H1 (cell line): ENCODE measurements around the gene FUT2. TPM values are rescaled to one million over a fixed set of nuclear protein-coding genes. Genes with fewer than 3 reads are reported as not detected.

Experiments
- CTCF ChIA-PET: fragments of 300-600 bp; sonication (Branson Sonifier 250); formaldehyde crosslinking; loops from one replicate; lab custom pipeline; 2021; ENCODE audit not compliant: partially characterized antibody; lab: Charles Lee
- POLR2A ChIA-PET: fragments of 300-600 bp; sonication (Branson Sonifier 250); formaldehyde crosslinking; loops from one replicate; lab custom pipeline; 2021; ENCODE audit warnings: inconsistent platforms; ENCODE audit not compliant: partially characterized antibody; lab: Charles Lee
- DNase-seq, 2 experiments: peaks; one replicate each; pipeline versions ENCODE4 v3.0.0 to v3.0.0-alpha.2; 2010 to 2022; ENCODE audit warnings: low spot score in 2 of 2, low read depth in 1 of 2, mixed read lengths in 1 of 2
- FAIRE-seq: peaks from 2 replicates; lab custom pipeline; 2011; peaks lifted over from hg19 to GRCh38; lab: Jason Lieb, UNC
- H2AFZ ChIP-seq: 2 replicates; pipeline ENCODE4 v1.8.1; 2012; ENCODE audit warnings: low read length, inconsistent platforms
- H2AK5ac ChIP-seq: 2 replicates; pipeline ENCODE4 v1.6.1; 2013; ENCODE audit warnings: low read depth, low read length
- H2BK120ac ChIP-seq: replicated peaks from 2 replicates; pipeline ENCODE3; 2013; ENCODE audit warnings: low read depth, low read length, inconsistent platforms
- H2BK12ac ChIP-seq: 2 replicates; pipeline ENCODE4 v1.6.1; 2013; ENCODE audit warnings: low read depth, low read length
- H2BK15ac ChIP-seq: 2 replicates; pipeline ENCODE4 v1.6.1; 2013; ENCODE audit warnings: low read length
- H2BK20ac ChIP-seq: 2 replicates; pipeline ENCODE4 v1.6.1; 2013; ENCODE audit warnings: low read length
- H2BK5ac ChIP-seq: 2 replicates; pipeline ENCODE4 v1.6.1; 2013; ENCODE audit warnings: low read depth, low read length
- H3K14ac ChIP-seq: 2 replicates; pipeline ENCODE4 v1.6.1; 2013; ENCODE audit warnings: inconsistent platforms; ENCODE audit not compliant: insufficient read length
- H3K18ac ChIP-seq: 2 replicates; pipeline ENCODE4 v1.6.1; 2013; ENCODE audit warnings: low read length; ENCODE audit errors: extremely low read depth
- H3K23ac ChIP-seq: 2 replicates; pipeline ENCODE4 v1.6.1; 2013; ENCODE audit warnings: inconsistent platforms; ENCODE audit not compliant: insufficient read length
- H3K23me2 ChIP-seq: 2 replicates; pipeline ENCODE4 v1.6.1; 2013; ENCODE audit warnings: low read depth, low read length
- H3K27ac ChIP-seq: 2 replicates; pipeline ENCODE4 v1.6.1; 2011; ENCODE audit warnings: low read depth, low read length, inconsistent platforms
- H3K27me3 ChIP-seq, 4 experiments: replicated peaks in 1 of 4; 1 replicate in 1 of 4; 2 replicates in 3 of 4; pipeline versions ENCODE4 v1.6.1 to v1.8.1; 2011 to 2013; ENCODE audit warnings: low read length in 3 of 4, mild to moderate bottlenecking in 3 of 4, inconsistent platforms in 2 of 4, mixed read lengths in 2 of 4, moderate library complexity in 1 of 4; ENCODE audit not compliant: control insufficient read depth in 3 of 4, insufficient read depth in 3 of 4; ENCODE audit errors: extremely low read depth in 1 of 4
- H3K36me3 ChIP-seq, 4 experiments: 2 replicates each; pipeline versions ENCODE4 v1.6.1 to v1.8.1; 2011 to 2013; ENCODE audit warnings: mild to moderate bottlenecking in 4 of 4, low read length in 3 of 4, moderate library complexity in 2 of 4, control low read depth in 1 of 4, inconsistent platforms in 1 of 4; ENCODE audit not compliant: insufficient read depth in 4 of 4, control insufficient read depth in 2 of 4
- H3K4ac ChIP-seq: replicated peaks from 2 replicates; pipeline ENCODE3; 2013; ENCODE audit warnings: low read length, low read depth, mixed read lengths, inconsistent platforms; ENCODE audit not compliant: insufficient read length
- H3K4me1 ChIP-seq, 4 experiments: replicated peaks in 1 of 4; 1 replicate in 1 of 4; 2 replicates in 3 of 4; pipeline versions ENCODE4 v1.6.1 to v1.8.1; 2011 to 2013; ENCODE audit warnings: low read length in 3 of 4, inconsistent platforms in 2 of 4, mixed read lengths in 1 of 4; ENCODE audit not compliant: insufficient read depth in 4 of 4, control insufficient read depth in 3 of 4
- H3K4me2 ChIP-seq, 2 experiments: 2 replicates each; pipeline versions ENCODE4 v1.6.1 to v1.8.1; 2011 to 2013; ENCODE audit warnings: low read depth in 2 of 2, low read length in 2 of 2, control low read depth in 1 of 2, inconsistent platforms in 1 of 2, mild to moderate bottlenecking in 1 of 2; ENCODE audit not compliant: insufficient read depth in 1 of 2
- H3K4me3 ChIP-seq, 4 experiments: fragments of 200-600, 300-600 bp in 1 of 4; sonication (generic), shearing (Covaris generic), sonication (Bioruptor Twin) in 1 of 4; 2 replicates each; pipeline versions ENCODE4 v1.5.1 to v1.8.1; 2011 to 2016; ENCODE audit warnings: low read length in 4 of 4, low read depth in 3 of 4, control low read depth in 2 of 4, inconsistent platforms in 2 of 4, mild to moderate bottlenecking in 2 of 4, mixed read lengths in 1 of 4, moderate library complexity in 1 of 4; ENCODE audit not compliant: insufficient read depth in 2 of 4; ENCODE audit errors: extremely low read depth in 1 of 4
- H3K56ac ChIP-seq: replicated peaks from 2 replicates; pipeline ENCODE3; 2013; ENCODE audit warnings: low read depth, mild to moderate bottlenecking, mixed read lengths, low read length, inconsistent platforms; ENCODE audit not compliant: insufficient read length
- H3K79me1 ChIP-seq: 2 replicates; pipeline ENCODE4 v1.6.1; 2013; ENCODE audit warnings: low read depth, low read length, control low read depth
- H3K79me2 ChIP-seq, 2 experiments: 2 replicates each; pipeline versions ENCODE4 v1.6.1 to v1.8.1; 2012 to 2013; ENCODE audit warnings: low read length in 2 of 2, mild to moderate bottlenecking in 2 of 2, inconsistent platforms in 1 of 2; ENCODE audit not compliant: insufficient read depth in 2 of 2, control insufficient read depth in 1 of 2
- H3K9ac ChIP-seq, 4 experiments: replicated peaks in 1 of 4; 1 replicate in 1 of 4; 2 replicates in 3 of 4; pipeline versions ENCODE4 v1.6.1 to v1.8.1; 2011 to 2013; ENCODE audit warnings: low read depth in 3 of 4, low read length in 3 of 4, control low read depth in 2 of 4, mild to moderate bottlenecking in 2 of 4, moderate library complexity in 2 of 4, inconsistent platforms in 1 of 4; ENCODE audit errors: extremely low read depth in 1 of 4
- H3K9me3 ChIP-seq, 2 experiments: 2 replicates each; pipeline versions ENCODE4 v1.6.1 to v1.8.1; 2012 to 2013; ENCODE audit warnings: mild to moderate bottlenecking in 2 of 2, moderate library complexity in 2 of 2, control low read depth in 1 of 2, inconsistent platforms in 1 of 2, low read depth in 1 of 2, low read length in 1 of 2, mixed read lengths in 1 of 2; ENCODE audit not compliant: insufficient read depth in 2 of 2
- H4K20me1 ChIP-seq, 2 experiments: replicated peaks in 1 of 2; 2 replicates each; pipeline versions ENCODE3 to v1.8.1; 2011 to 2013; ENCODE audit warnings: inconsistent platforms in 2 of 2, low read length in 2 of 2, mild to moderate bottlenecking in 1 of 2; ENCODE audit not compliant: insufficient read depth in 2 of 2, control insufficient read depth in 1 of 2
- H4K5ac ChIP-seq: 2 replicates; pipeline ENCODE4 v1.6.1; 2013; ENCODE audit warnings: low read length, low read depth, mixed read lengths, inconsistent platforms; ENCODE audit not compliant: insufficient read length
- H4K8ac ChIP-seq: 2 replicates; pipeline ENCODE4 v1.8.0; 2013; ENCODE audit warnings: mild to moderate bottlenecking, moderate library complexity, low read length, inconsistent platforms; ENCODE audit not compliant: insufficient read depth; ENCODE audit errors: extremely low read depth
- H4K91ac ChIP-seq: replicated peaks from 2 replicates; pipeline ENCODE3; 2013; ENCODE audit warnings: low read length, mixed read lengths, inconsistent platforms; ENCODE audit not compliant: insufficient read length
- CHD2 ChIP-seq: IDR thresholded peaks from 2 replicates; pipeline ENCODE4 v1.6.1; 2012; ENCODE audit warnings: low read length, improper control_type of control experiment
- EGR1 ChIP-seq: IDR thresholded peaks from 2 replicates; pipeline ENCODE4 v1.6.1; 2011; ENCODE audit warnings: low read depth, low read length, borderline replicate concordance
- HDAC6 ChIP-seq: IDR thresholded peaks from one replicate; pipeline ENCODE4 v1.7.1; 2012; ENCODE audit warnings: low read depth, mild to moderate bottlenecking, inconsistent platforms, low read length, moderate library complexity
- MAX ChIP-seq: IDR thresholded peaks from 2 replicates; pipeline ENCODE4 v1.6.1; 2012; ENCODE audit warnings: inconsistent platforms
- PHF8 ChIP-seq: fragments of 200-600 bp; sonication (generic); conservative IDR thresholded peaks from 2 replicates; pipeline ENCODE4 v1.7.1; 2012; ENCODE audit warnings: low read depth, mild to moderate bottlenecking, inconsistent platforms, low read length, moderate library complexity
- SIN3A ChIP-seq, 2 experiments: IDR thresholded peaks in 1 of 2; conservative IDR thresholded peaks in 1 of 2; 2 replicates each; pipeline ENCODE4 v1.6.1; 2011 to 2012; ENCODE audit warnings: low read length in 2 of 2, improper control_type of control experiment in 1 of 2, low read depth in 1 of 2, mild to moderate bottlenecking in 1 of 2
- SUZ12 ChIP-seq: fragments of 200-600 bp; sonication (generic); IDR thresholded peaks from 2 replicates; pipeline ENCODE4 v1.6.1; 2012; ENCODE audit warnings: mild to moderate bottlenecking, inconsistent platforms, low read length, moderate library complexity, mixed read lengths
- TBP ChIP-seq: IDR thresholded peaks from 2 replicates; pipeline ENCODE4 v1.6.1; 2011; ENCODE audit warnings: low read depth, low read length, improper control_type of control experiment
- WGBS, 2 experiments: shearing (Covaris generic) in 1 of 2; methylation state at CpG; one replicate each; pipeline versions ENCODE4 v1.1.6 to v1.1.7; 2013 to 2015; ENCODE audit warnings: low lambda C conversion rate in 2 of 2, mixed read lengths in 2 of 2, inconsistent platforms in 1 of 2, low coverage in 1 of 2, missing lambda C conversion rate in 1 of 2; ENCODE audit not compliant: insufficient replicate concordance in 2 of 2, insufficient coverage in 1 of 2, insufficient read length in 1 of 2; ENCODE audit errors: extremely low coverage in 1 of 2, missing lambda C conversion rate in 1 of 2; 5-methylcytosine and 5-hydroxymethylcytosine counted together
- polyA plus RNA-seq, 7 experiments: library from polyadenylated mRNA; depleted of rRNA in 3 of 7; stranded (reverse) in 5 of 7; unstranded in 2 of 7; fragments of >200 nt in 5 of 7; fragments of 200-250 nt in 2 of 7; gene quantifications; 1 replicate in 5 of 7; 2 replicates in 1 of 7; 4 replicates in 1 of 7; pipeline versions ENCODE4 v1.2.1 to v1.2.3, GENCODE V29; 2011 to 2013; ENCODE audit warnings: missing spikeins in 2 of 7, mixed read lengths in 2 of 7
- total RNA-seq: library from RNA; stranded (reverse); fragmentation: NEBNext Ultra II Directional; extraction: Animal tissue kit (Norgen Biotek cat#: 25700); gene quantifications from 2 replicates; pipeline ENCODE4 v1.2.1, GENCODE V29; 2021

FUT2 gene
- total and polyA plus RNA-seq, 2 of the 8 experiments (the other 6 are each of a cell fraction or from before 2014, with no cell fraction given): 5.0 to 5.6 TPM

GRCh38 chr19:48746110-48746509, 50.3 kb downstream of the FUT2 start:
- TF ChIP-seq EGR1 (no peak), SUZ12 (no peak), CHD2 (no peak), MAX (no peak), TBP (0 out of 2 replicates have a peak, but pooled peaks have one; percentile 0), PHF8 (no peak), SIN3A (conservative IDR thresholded peaks at IDR 0.05 in 1 of 2, IDR thresholded peaks at IDR 0.05 in 1 of 2; ENCODE audit: low read depth in 1 of 2, low read length in 2 of 2) (no peak), HDAC6 (no peak)
- no peak overlapping the region for H3K56ac ChIP-seq
- FAIRE-seq (no peak), DNase-seq (no peak)
- H4K20me1 ChIP-seq: peaks cover 3 to 7% of the 10 kb centered on the region in 2 experiments
- peaks cover 11 to 29% (median 15%) of the 10 kb centered on the region in 4 experiments for H3K36me3 ChIP-seq
- ChIA-PET POLR2A (interaction anchor here (0.8 to 5.6 kb wide), 13 partner anchors 8 to 144 kb away, joined by 3 to 30 read pairs (median 5); partner anchors contain the start of genes CA11 and FUT2), CTCF (no interaction called here)
- no peaks in the 10 kb centered on the region for H3K9me3 ChIP-seq
- peaks cover 5 to 11% (median 8%) of the 10 kb centered on the region in 4 experiments for H3K4me1 ChIP-seq
- peaks cover 3% of the 10 kb centered on the region; the same call in 1 of the 2 replicates for H3K23me2 ChIP-seq
- no peak overlapping the region for H3K4ac ChIP-seq
- H2BK120ac ChIP-seq: peak overlapping the region; percentile 3
- peaks cover 3 to 17% of the 10 kb centered on the region in 2 experiments; a peak in 3 of 4 replicates for H3K79me2 ChIP-seq
- peak overlapping the region; percentile 73 to 78; a peak in 3 of 4 replicates for H3K4me2 ChIP-seq
- H2BK5ac ChIP-seq: peak overlapping the region; percentile 75
- H4K5ac ChIP-seq: no peak overlapping the region
- no peak overlapping the region for H2BK20ac ChIP-seq
- H2AK5ac ChIP-seq: peak overlapping the region; percentile 93; the same call in 1 of the 2 replicates
- no peak overlapping the region; the same call in 1 of the 2 replicates for H3K18ac ChIP-seq
- peaks cover 10% of the 10 kb centered on the region; the same call in 1 of the 2 replicates for H3K79me1 ChIP-seq
- 0 out of 7 replicates have a peak overlapping the region, but pooled peaks of 1 of the 4 experiments have one; percentile 31 for H3K9ac ChIP-seq
- peak overlapping the region in 3 of 4 experiments; percentile 57 to 64 (median 58); a peak in 7 of 8 replicates for H3K4me3 ChIP-seq
- peak overlapping the region; percentile 41; the same call in 1 of the 2 replicates for H4K8ac ChIP-seq
- peak overlapping the region; percentile 80 for H2BK12ac ChIP-seq
- no peak overlapping the region for H3K23ac ChIP-seq
- no peaks in the 10 kb centered on the region for H3K27me3 ChIP-seq
- no peak overlapping the region for H2BK15ac ChIP-seq
- H3K27ac ChIP-seq: peak overlapping the region; percentile 66; the same call in 1 of the 2 replicates
- H3K14ac ChIP-seq: no peak overlapping the region
- H2AFZ ChIP-seq: no peak overlapping the region
- 88% methylated on average over 8 of the region's 8 CpGs; no CpG with 5 or more reads in 1 of the 2 experiments for WGBS, 2 experiments
- no peak overlapping the region for H4K91ac ChIP-seq
